ENCODE results near the gene FERMT1.

FERMT1 gene

DNA sequence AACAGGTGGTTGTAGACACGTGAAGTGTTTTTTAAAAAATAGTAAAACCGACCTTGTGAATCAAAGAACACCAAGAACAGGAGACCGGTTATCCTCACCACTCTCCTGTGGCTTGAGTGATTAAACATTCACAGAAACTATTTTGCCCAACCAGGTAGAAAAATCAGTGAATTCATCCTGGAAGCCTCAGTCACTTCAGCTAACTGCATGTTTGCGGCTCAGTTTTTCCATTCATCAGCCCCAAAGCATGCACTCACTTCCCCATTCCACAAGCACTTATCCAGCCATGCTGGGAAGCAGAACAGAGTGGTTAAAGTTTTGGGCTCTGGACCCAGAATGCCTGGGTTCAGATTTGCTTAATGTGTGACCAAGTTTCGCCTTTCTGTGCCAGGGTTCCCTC lies 71.3 kb downstream of the FERMT1 start:
- no peaks in the 10 kb centered on the region for H3K36me3 ChIP-seq (ENCODE audit: control insufficient read depth, insufficient read depth, low read length)
- no peak overlapping the region for H3K23ac ChIP-seq (ENCODE audit: low read length)
- H4K5ac ChIP-seq (ENCODE audit: low read length): no peak overlapping the region
- H3K56ac ChIP-seq (ENCODE audit: low read length): no peak overlapping the region
- no peak overlapping the region for H2AK5ac ChIP-seq (ENCODE audit: low read length)
- peaks cover 13% of the 10 kb centered on the region for H3K27me3 ChIP-seq (ENCODE audit: insufficient read depth, low read length, poor library complexity)
- H3K4ac ChIP-seq (ENCODE audit: low read depth, low read length): no peak overlapping the region
- H3K79me1 ChIP-seq (ENCODE audit: low read length): no peaks in the 10 kb centered on the region
- H2BK120ac ChIP-seq (ENCODE audit: low read depth, low read length): no peak overlapping the region
- no peak overlapping the region for H3K4me3 ChIP-seq (ENCODE audit: low read length)
- no peaks in the 10 kb centered on the region for H3K79me2 ChIP-seq (ENCODE audit: control insufficient read depth, insufficient read depth, low read length)
- H2BK5ac ChIP-seq (ENCODE audit: low read length): no peak overlapping the region
- WGBS (ENCODE audit: extremely low coverage, insufficient coverage, low lambda C conversion rate): no CpG with 5 or more reads among the region's 5 CpGs
- DNase-seq: peak; percentile 77
- H2BK15ac ChIP-seq (replicated peaks; ENCODE audit: low read depth): no peak overlapping the region
- H3K4me2 ChIP-seq (ENCODE audit: low read length): no peak overlapping the region
- no peak overlapping the region for H4K8ac ChIP-seq (ENCODE audit: low read depth, low read length)
- H3K27ac ChIP-seq (ENCODE audit: low read depth, low read length): no peak overlapping the region
- peaks cover 9% of the 10 kb centered on the region for H3K4me1 ChIP-seq (ENCODE audit: control insufficient read depth, low read depth, low read length)
- peak overlapping the region; percentile 76 for H3K9ac ChIP-seq (ENCODE audit: low read length)
- no peak overlapping the region for H3K18ac ChIP-seq (ENCODE audit: low read length)

DNA sequence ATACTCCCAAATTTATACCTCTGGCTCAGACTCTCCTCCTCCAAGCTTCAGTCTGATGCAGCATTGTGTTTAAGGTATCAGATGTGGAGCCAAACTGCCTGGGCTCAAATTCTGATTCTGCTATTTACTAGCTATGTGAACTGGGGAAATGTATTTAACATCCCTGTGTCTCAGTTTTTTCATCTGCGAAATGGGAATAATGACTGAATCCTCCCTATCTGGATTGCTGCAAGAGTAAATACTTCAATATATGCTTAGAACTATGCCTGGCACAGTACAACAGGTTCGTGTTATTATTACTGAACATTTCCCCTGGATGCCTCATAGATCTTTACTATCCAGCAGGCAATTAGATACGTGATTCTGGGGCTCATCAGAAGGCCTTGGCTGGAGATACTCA lies 74.4 kb downstream of the FERMT1 start:
- no peak overlapping the region for H3K23ac ChIP-seq (ENCODE audit: low read length)
- no peaks in the 10 kb centered on the region for H3K79me1 ChIP-seq (ENCODE audit: low read length)
- no CpG with 5 or more reads among the region's 3 CpGs for WGBS (ENCODE audit: extremely low coverage, insufficient coverage, low lambda C conversion rate)
- H4K5ac ChIP-seq (ENCODE audit: low read length): no peak overlapping the region
- DNase-seq: no peak
- no peak overlapping the region for H3K56ac ChIP-seq (ENCODE audit: low read length)
- no peak overlapping the region for H3K18ac ChIP-seq (ENCODE audit: low read length)
- peaks cover 2% of the 10 kb centered on the region for H3K4me1 ChIP-seq (ENCODE audit: control insufficient read depth, low read depth, low read length)
- H2BK120ac ChIP-seq (ENCODE audit: low read depth, low read length): no peak overlapping the region
- no peaks in the 10 kb centered on the region for H3K79me2 ChIP-seq (ENCODE audit: control insufficient read depth, insufficient read depth, low read length)
- H3K4me2 ChIP-seq (ENCODE audit: low read length): no peak overlapping the region
- H3K9ac ChIP-seq (ENCODE audit: low read length): no peak overlapping the region
- no peak overlapping the region for H3K4ac ChIP-seq (ENCODE audit: low read depth, low read length)
- no peak overlapping the region for H3K27ac ChIP-seq (ENCODE audit: low read depth, low read length)
- no peak overlapping the region for H2AK5ac ChIP-seq (ENCODE audit: low read length)
- H3K4me3 ChIP-seq (ENCODE audit: low read length): no peak overlapping the region
- peaks cover 13% of the 10 kb centered on the region for H3K27me3 ChIP-seq (ENCODE audit: insufficient read depth, low read length, poor library complexity)
- H2BK5ac ChIP-seq (ENCODE audit: low read length): no peak overlapping the region
- no peak overlapping the region for H4K8ac ChIP-seq (ENCODE audit: low read depth, low read length)
- H3K36me3 ChIP-seq (ENCODE audit: control insufficient read depth, insufficient read depth, low read length): no peaks in the 10 kb centered on the region
- H2BK15ac ChIP-seq (replicated peaks; ENCODE audit: low read depth): no peak overlapping the region

DNA sequence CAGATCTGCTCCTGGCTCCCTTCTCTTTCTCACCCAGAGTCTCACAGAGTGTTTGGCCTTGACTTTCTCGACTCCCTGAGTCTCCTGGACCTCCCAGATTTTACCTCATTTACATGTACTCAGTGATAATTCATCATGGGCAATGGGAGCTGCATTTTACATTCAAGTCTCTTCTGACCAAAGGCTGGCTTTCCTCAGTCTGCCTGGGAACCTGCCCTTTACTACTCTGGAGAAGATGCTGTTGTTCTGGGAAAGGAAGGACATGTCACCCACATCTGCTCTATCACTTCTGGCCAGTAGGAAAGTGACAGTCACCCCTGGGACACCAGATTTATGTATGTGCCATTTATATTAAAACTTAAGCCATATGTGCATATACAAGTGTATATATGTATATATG lies 76.4 kb downstream of the FERMT1 start:
- no CpG with 5 or more reads among the region's 1 CpG for WGBS (ENCODE audit: extremely low coverage, insufficient coverage, low lambda C conversion rate)
- no peak overlapping the region for H2BK5ac ChIP-seq (ENCODE audit: low read length)
- no peak overlapping the region for H3K56ac ChIP-seq (ENCODE audit: low read length)
- no peaks in the 10 kb centered on the region for H3K79me2 ChIP-seq (ENCODE audit: control insufficient read depth, insufficient read depth, low read length)
- no peak overlapping the region for H2AK5ac ChIP-seq (ENCODE audit: low read length)
- no peak overlapping the region for H3K27ac ChIP-seq (ENCODE audit: low read depth, low read length)
- no peak for DNase-seq
- H2BK15ac ChIP-seq (replicated peaks; ENCODE audit: low read depth): no peak overlapping the region
- H2BK120ac ChIP-seq (ENCODE audit: low read depth, low read length): no peak overlapping the region
- H3K4me2 ChIP-seq (ENCODE audit: low read length): no peak overlapping the region
- no peak overlapping the region for H3K23ac ChIP-seq (ENCODE audit: low read length)
- no peak overlapping the region for H3K4me3 ChIP-seq (ENCODE audit: low read length)
- H3K36me3 ChIP-seq (ENCODE audit: control insufficient read depth, insufficient read depth, low read length): no peaks in the 10 kb centered on the region
- no peaks in the 10 kb centered on the region for H3K79me1 ChIP-seq (ENCODE audit: low read length)
- no peak overlapping the region for H3K4ac ChIP-seq (ENCODE audit: low read depth, low read length)
- no peak overlapping the region for H4K8ac ChIP-seq (ENCODE audit: low read depth, low read length)
- H3K4me1 ChIP-seq (ENCODE audit: control insufficient read depth, low read depth, low read length): no peaks in the 10 kb centered on the region
- H3K27me3 ChIP-seq (ENCODE audit: insufficient read depth, low read length, poor library complexity): peaks cover 4% of the 10 kb centered on the region
- no peak overlapping the region for H4K5ac ChIP-seq (ENCODE audit: low read length)
- no peak overlapping the region for H3K9ac ChIP-seq (ENCODE audit: low read length)
- no peak overlapping the region for H3K18ac ChIP-seq (ENCODE audit: low read length)

DNA sequence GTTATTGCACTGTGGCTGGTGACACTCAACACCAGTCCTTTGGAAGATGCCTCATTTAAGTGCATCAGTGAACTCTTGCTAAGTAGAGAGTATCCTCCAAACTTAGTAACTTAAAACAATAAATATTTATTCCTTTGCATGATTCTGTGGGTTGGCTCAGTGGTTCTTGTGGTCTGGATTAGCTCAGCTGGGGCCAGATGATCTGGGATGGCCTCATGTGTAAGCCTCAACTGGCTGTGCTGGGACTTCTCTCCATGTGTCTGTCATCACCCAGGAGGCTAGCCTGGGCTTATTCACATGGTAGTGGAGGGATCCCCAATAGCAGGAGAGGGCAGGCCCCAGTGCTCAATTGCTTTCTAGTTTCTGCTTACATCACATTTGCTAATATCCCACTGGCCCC lies 77.3 kb downstream of the FERMT1 start:
- Histone ChIP-seq H3K4me2 (ENCODE audit: low read length) (no peak overlapping the region), H2AK5ac (ENCODE audit: low read length) (no peak overlapping the region), H3K79me1 (ENCODE audit: low read length) (no peaks in the 10 kb centered on the region), H3K9ac (ENCODE audit: low read length) (no peak overlapping the region), H3K23ac (ENCODE audit: low read length) (no peak overlapping the region), H2BK120ac (ENCODE audit: low read depth, low read length) (no peak overlapping the region), H3K4me3 (ENCODE audit: low read length) (no peak overlapping the region), H3K56ac (ENCODE audit: low read length) (no peak overlapping the region), H4K5ac (ENCODE audit: low read length) (no peak overlapping the region), H4K8ac (ENCODE audit: low read depth, low read length) (no peak overlapping the region), H3K79me2 (ENCODE audit: control insufficient read depth, insufficient read depth, low read length) (no peaks in the 10 kb centered on the region), H3K27ac (ENCODE audit: low read depth, low read length) (no peak overlapping the region), H2BK5ac (ENCODE audit: low read length) (no peak overlapping the region), H3K36me3 (ENCODE audit: control insufficient read depth, insufficient read depth, low read length) (peaks cover under 1% of the 10 kb centered on the region), H2BK15ac (replicated peaks; ENCODE audit: low read depth) (no peak overlapping the region), H3K18ac (ENCODE audit: low read length) (no peak overlapping the region), H3K4ac (ENCODE audit: low read depth, low read length) (no peak overlapping the region), H3K27me3 (ENCODE audit: insufficient read depth, low read length, poor library complexity) (no peaks in the 10 kb centered on the region), H3K4me1 (ENCODE audit: control insufficient read depth, low read depth, low read length) (no peaks in the 10 kb centered on the region)
- no peak for DNase-seq

DNA sequence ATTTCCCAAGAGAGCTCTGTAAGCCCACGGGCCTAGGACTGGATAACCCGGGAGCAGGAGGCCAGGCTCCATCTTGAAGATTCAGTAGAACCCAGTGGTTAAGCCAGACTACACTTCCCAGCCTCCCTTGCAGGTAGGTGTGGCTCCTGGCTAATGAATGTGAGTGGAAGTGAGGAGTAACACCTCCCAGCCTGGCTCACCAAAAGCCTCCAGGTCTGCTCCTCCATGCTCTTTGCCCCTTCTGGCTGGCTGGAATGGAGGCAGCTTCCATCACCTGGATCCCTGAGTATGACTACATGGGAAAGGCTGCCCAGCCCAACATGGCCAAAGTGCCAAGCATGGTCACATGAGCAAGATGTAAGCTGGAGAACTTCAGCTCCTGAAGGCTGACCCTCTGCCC lies 78.7 kb downstream of the FERMT1 start:
- Histone ChIP-seq H3K23ac (ENCODE audit: low read length) (no peak overlapping the region), H3K27me3 (ENCODE audit: insufficient read depth, low read length, poor library complexity) (no peaks in the 10 kb centered on the region), H2BK5ac (ENCODE audit: low read length) (no peak overlapping the region), H3K36me3 (ENCODE audit: control insufficient read depth, insufficient read depth, low read length) (peaks cover 2% of the 10 kb centered on the region), H3K79me2 (ENCODE audit: control insufficient read depth, insufficient read depth, low read length) (no peaks in the 10 kb centered on the region), H3K4me1 (ENCODE audit: control insufficient read depth, low read depth, low read length) (no peaks in the 10 kb centered on the region), H3K4me2 (ENCODE audit: low read length) (no peak overlapping the region), H3K79me1 (ENCODE audit: low read length) (no peaks in the 10 kb centered on the region), H4K8ac (ENCODE audit: low read depth, low read length) (no peak overlapping the region), H4K5ac (ENCODE audit: low read length) (no peak overlapping the region), H2AK5ac (ENCODE audit: low read length) (no peak overlapping the region), H3K56ac (ENCODE audit: low read length) (no peak overlapping the region), H3K4me3 (ENCODE audit: low read length) (no peak overlapping the region), H2BK15ac (replicated peaks; ENCODE audit: low read depth) (no peak overlapping the region), H3K27ac (ENCODE audit: low read depth, low read length) (no peak overlapping the region), H3K18ac (ENCODE audit: low read length) (no peak overlapping the region), H3K4ac (ENCODE audit: low read depth, low read length) (no peak overlapping the region), H3K9ac (ENCODE audit: low read length) (no peak overlapping the region), H2BK120ac (ENCODE audit: low read depth, low read length) (no peak overlapping the region)
- DNase-seq: peak; percentile 73
- WGBS (ENCODE audit: extremely low coverage, insufficient coverage, low lambda C conversion rate): no CpG with 5 or more reads among the region's 2 CpGs

DNA sequence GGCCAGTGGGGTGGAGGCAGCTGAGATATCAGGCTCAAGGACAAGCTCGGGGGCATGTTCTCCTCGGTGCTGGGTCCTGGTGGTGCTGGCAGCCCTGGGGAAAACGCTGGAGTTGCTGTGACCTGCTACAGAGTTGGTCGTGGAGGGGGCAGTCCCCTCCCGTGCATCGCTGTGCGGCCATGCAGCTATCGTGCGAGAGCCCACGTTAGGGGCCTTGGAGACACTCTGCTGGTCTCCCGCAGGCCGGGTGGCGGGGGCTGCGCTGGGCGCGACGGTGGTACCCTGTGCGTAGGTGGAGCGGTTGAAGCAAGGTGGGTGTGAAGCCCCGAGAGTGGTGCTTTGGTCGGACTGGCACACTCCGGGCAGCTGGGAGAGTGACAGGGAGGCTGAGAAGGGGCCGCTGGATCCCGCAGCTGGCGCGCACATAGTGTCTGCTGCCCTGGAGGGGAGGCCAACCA lies 81.0 kb downstream of the FERMT1 start:
- Histone ChIP-seq H3K36me3 (ENCODE audit: control insufficient read depth, insufficient read depth, low read length) (peaks cover 2% of the 10 kb centered on the region), H2BK5ac (ENCODE audit: low read length) (no peak overlapping the region)
- no CpG with 5 or more reads among the region's 26 CpGs for WGBS (ENCODE audit: extremely low coverage, insufficient coverage, low lambda C conversion rate)

More for the DNA sequence above, 81.0 kb downstream of the FERMT1 start:
- Histone ChIP-seq H4K8ac (ENCODE audit: low read depth, low read length) (no peak overlapping the region), H3K79me1 (ENCODE audit: low read length) (no peaks in the 10 kb centered on the region), H3K27me3 (ENCODE audit: insufficient read depth, low read length, poor library complexity) (no peaks in the 10 kb centered on the region), H2BK120ac (ENCODE audit: low read depth, low read length) (no peak overlapping the region), H3K4me1 (ENCODE audit: control insufficient read depth, low read depth, low read length) (no peaks in the 10 kb centered on the region), H3K18ac (ENCODE audit: low read length) (no peak overlapping the region), H3K9ac (ENCODE audit: low read length) (no peak overlapping the region), H4K5ac (ENCODE audit: low read length) (no peak overlapping the region), H2BK15ac (replicated peaks; ENCODE audit: low read depth) (no peak overlapping the region), H3K4ac (ENCODE audit: low read depth, low read length) (no peak overlapping the region), H3K4me3 (ENCODE audit: low read length) (no peak overlapping the region), H3K4me2 (ENCODE audit: low read length) (no peak overlapping the region), H3K27ac (ENCODE audit: low read depth, low read length) (no peak overlapping the region), H3K23ac (ENCODE audit: low read length) (no peak overlapping the region), H2AK5ac (ENCODE audit: low read length) (no peak overlapping the region), H3K79me2 (ENCODE audit: control insufficient read depth, insufficient read depth, low read length) (no peaks in the 10 kb centered on the region), H3K56ac (ENCODE audit: low read length) (no peak overlapping the region)
- DNase-seq: no peak
